Stimulated activated naive B cell treated with anti-CD40 and anti-IgM and Interleukin-4, amounts not matched to agents 10 μg/mL and 1 μg/mL and 100 μg/mL, for 72 hours (primary cell): ENCODE measurements around the gene ANKRD53.
"Not testable (repeated sequence)": the region's sequence is repeated elsewhere in the genome, so short reads cannot be mapped to it uniquely, and the experiment has no call there.

Source experiments
- ATAC-seq, 2 donors: fragments of 150-1000 bp; cut with Tn5 transposase; replicated peaks; 2 replicates each; pipeline ENCODE4 v1.10.0; 2021; ENCODE audit warnings: moderate library complexity in 1 of 2
- DNase-seq: peaks from one replicate; pipeline ENCODE4 v3.0.0; 2021
- H3K27ac Mint-ChIP-seq: one replicate; pipeline ENCODE4 v1.8.0; 2022; ENCODE audit warnings: mild to moderate bottlenecking, mixed read lengths
- H3K27me3 Mint-ChIP-seq, 2 donors: one replicate each; pipeline ENCODE4 v1.8.0; 2022; ENCODE audit warnings: mixed read lengths in 2 of 2
- H3K36me3 Mint-ChIP-seq, 2 donors: one replicate each; pipeline ENCODE4 v1.8.0; 2022; ENCODE audit warnings: mixed read lengths in 2 of 2, mild to moderate bottlenecking in 1 of 2
- H3K4me1 Mint-ChIP-seq, 2 donors: one replicate each; pipeline ENCODE4 v1.8.0; 2022; ENCODE audit warnings: mixed read lengths in 2 of 2, mild to moderate bottlenecking in 1 of 2
- H3K4me3 Mint-ChIP-seq, 2 donors: one replicate each; pipeline ENCODE4 v1.8.0; 2022; ENCODE audit warnings: mild to moderate bottlenecking in 2 of 2, mixed read lengths in 2 of 2, moderate library complexity in 1 of 2
- H3K9me3 Mint-ChIP-seq, 2 donors: one replicate each; pipeline ENCODE4 v1.8.0; 2022; ENCODE audit warnings: mixed read lengths in 2 of 2, mild to moderate bottlenecking in 1 of 2

ANKRD53 gene

GRCh38 chr2:70985956-70986355, 7.5 kb downstream of the ANKRD53 start:
- DNase-seq = no peak
- no peak for ATAC-seq
- Mint-ChIP-seq H3K4me1 (peaks cover 19 to 32% of the 10 kb centered on the region in 2 donors), H3K4me3 (no peak overlapping the region), H3K27ac (peak overlapping the region; percentile 3), H3K9me3 (no peaks in the 10 kb centered on the region), H3K27me3 (no peaks in the 10 kb centered on the region), H3K36me3 (peaks cover 32 to 52% of the 10 kb centered on the region in 2 donors)

DNA sequence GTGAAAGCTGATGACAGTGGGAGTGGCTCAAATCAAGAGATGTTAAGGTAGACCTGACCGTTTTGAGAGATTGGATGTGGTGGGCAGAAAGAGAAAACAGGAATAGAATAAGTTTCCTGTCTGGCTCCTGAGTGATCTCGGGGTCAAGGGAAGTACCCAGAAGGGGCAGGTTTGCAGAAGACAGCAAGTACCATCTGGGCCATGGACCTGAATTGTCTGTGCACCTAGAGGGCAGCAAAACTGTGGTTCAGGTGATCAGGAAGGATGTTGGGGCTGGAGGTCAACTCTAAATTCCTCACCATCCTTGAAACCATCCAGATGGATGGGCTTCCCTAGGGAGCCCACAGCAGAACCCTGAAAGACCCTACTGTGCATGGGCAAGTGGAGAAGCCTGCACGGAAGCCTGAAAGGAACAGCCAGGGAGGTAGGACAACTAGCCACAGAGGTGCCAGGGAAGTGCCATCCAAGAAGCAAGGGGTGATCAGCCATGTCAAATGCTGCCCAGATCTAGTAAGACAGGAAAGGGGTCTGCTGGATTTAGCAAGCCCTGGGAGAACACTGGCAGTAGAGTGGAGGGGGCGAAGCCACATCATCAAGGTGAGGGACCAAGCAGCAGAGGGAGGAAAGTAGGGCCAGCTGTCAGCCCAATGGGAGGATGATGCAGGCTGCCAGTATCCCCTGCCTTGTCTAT, 8.2 kb downstream of the ANKRD53 start:
- H3K27ac Mint-ChIP-seq = no peak overlapping the region
- peaks cover 37 to 54% of the 10 kb centered on the region in 2 donors for H3K36me3 Mint-ChIP-seq
- H3K4me1 Mint-ChIP-seq = peaks cover 24 to 38% of the 10 kb centered on the region in 2 donors
- no peaks in the 10 kb centered on the region for H3K27me3 Mint-ChIP-seq
- ATAC-seq (no peak), DNase-seq (no peak)
- H3K9me3 Mint-ChIP-seq = no peaks in the 10 kb centered on the region
- no peak overlapping the region for H3K4me3 Mint-ChIP-seq

- H3K27ac Mint-ChIP-seq = no peak overlapping the region
- DNase-seq = no peak
- H3K9me3 Mint-ChIP-seq = no peaks in the 10 kb centered on the region
- peaks cover 25 to 40% of the 10 kb centered on the region in 2 donors for H3K4me1 Mint-ChIP-seq
- H3K27me3 Mint-ChIP-seq = no peaks in the 10 kb centered on the region
- H3K36me3 Mint-ChIP-seq = peaks cover 35 to 58% of the 10 kb centered on the region in 2 donors
- no peak for ATAC-seq
- no peak overlapping the region for H3K4me3 Mint-ChIP-seq
Observed at GRCh38 chr2:70987386-70987785, 9.0 kb downstream of the ANKRD53 start.

DNA sequence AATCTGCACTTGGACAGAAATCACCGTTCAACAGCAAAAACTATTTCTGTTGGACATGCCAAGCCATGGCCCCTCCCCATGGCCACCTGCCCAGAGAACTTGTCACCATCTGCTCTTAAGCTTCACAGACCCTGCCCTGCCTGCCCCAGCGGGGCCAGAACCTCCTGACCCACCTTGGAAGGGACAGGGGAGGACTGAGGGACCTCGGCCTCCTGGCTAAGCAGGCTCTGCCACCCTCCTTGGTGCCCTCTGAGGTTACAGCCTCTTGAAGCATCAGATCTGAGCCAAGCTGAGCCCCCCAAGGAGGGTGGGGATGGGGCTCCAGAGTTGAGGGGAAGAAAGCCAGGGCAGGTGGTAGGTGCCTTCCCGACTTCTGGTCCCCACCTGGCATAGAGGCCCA, 9.7 kb downstream of the ANKRD53 start:
- Mint-ChIP-seq H3K4me1 (peaks cover 28 to 46% of the 10 kb centered on the region in 2 donors), H3K27ac (peak overlapping the region; percentile 49), H3K9me3 (no peaks in the 10 kb centered on the region), H3K36me3 (peaks cover 37 to 62% of the 10 kb centered on the region in 2 donors), H3K27me3 (no peaks in the 10 kb centered on the region), H3K4me3 (no peak overlapping the region)
- DNase-seq = no peak
- ATAC-seq = no peak

- ATAC-seq (no peak), DNase-seq (no peak)
- H3K36me3 Mint-ChIP-seq = peaks cover 41 to 62% of the 10 kb centered on the region in 2 donors
- H3K4me3 Mint-ChIP-seq = no peak overlapping the region
- no peaks in the 10 kb centered on the region for H3K9me3 Mint-ChIP-seq
- peak overlapping the region; percentile 49 for H3K27ac Mint-ChIP-seq
- H3K27me3 Mint-ChIP-seq = no peaks in the 10 kb centered on the region
- H3K4me1 Mint-ChIP-seq = peaks cover 37 to 54% of the 10 kb centered on the region in 2 donors
Observed at GRCh38 chr2:70988726-70989648, 10.6 kb downstream of the ANKRD53 start.

DNA sequence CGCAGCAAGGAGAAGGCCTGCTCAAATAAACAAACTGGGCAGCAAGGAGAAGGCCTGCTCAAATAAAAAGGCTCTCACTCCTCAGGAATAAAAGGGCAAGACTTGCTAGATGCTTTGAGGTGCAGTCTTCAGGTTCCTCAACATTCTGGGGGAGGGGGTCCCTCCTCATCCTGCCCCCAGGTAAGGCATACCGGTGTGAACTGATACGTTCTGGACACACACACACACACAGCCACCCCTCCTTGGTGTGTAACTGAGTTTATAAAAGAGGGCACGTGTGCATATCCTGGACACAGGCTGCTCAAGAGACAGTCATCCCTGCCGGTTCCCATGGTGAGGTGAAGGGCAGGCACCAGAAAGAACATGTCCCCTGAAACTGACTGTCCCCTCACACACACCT, 11.8 kb downstream of the ANKRD53 start:
- H3K4me1 Mint-ChIP-seq = peaks cover 30 to 49% of the 10 kb centered on the region in 2 donors
- H3K27me3 Mint-ChIP-seq = no peaks in the 10 kb centered on the region
- no peak overlapping the region for H3K27ac Mint-ChIP-seq
- ATAC-seq = no peak
- H3K36me3 Mint-ChIP-seq = peaks cover 43 to 55% of the 10 kb centered on the region in 2 donors
- no peak overlapping the region for H3K4me3 Mint-ChIP-seq
- no peak for DNase-seq
- no peaks in the 10 kb centered on the region for H3K9me3 Mint-ChIP-seq

- Mint-ChIP-seq H3K4me1 (peaks cover 29 to 49% of the 10 kb centered on the region in 2 donors), H3K27ac (no peak overlapping the region), H3K36me3 (peaks cover 36 to 46% of the 10 kb centered on the region in 2 donors)
Observed at GRCh38 chr2:70991142-70991541, 12.7 kb downstream of the ANKRD53 start.

DNA sequence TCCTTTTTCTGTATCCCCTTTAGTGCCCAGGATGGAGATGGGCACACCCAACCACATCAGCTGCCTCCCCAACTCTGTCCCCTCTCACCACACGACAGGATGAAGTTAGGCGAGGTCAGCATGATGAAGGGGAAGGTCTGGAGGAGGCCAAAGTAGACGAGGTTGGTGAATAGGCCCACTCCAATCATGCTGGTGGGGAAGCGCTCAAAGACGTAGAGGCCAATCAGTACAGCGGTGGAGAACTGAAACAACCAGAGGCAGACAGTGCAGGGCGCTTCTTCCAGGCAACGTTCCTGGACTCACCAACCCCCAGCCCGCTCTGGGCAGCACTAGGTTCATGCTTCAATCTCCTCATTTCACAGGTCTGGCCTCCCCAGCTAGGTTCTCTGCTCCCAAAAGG, 13.3 kb downstream of the ANKRD53 start:
- H3K4me1 Mint-ChIP-seq = peaks cover 26 to 47% of the 10 kb centered on the region in 2 donors
- peak overlapping the region; percentile 52 for H3K27ac Mint-ChIP-seq
- H3K36me3 Mint-ChIP-seq = peaks cover 30 to 40% of the 10 kb centered on the region in 2 donors
- H3K9me3 Mint-ChIP-seq = no peaks in the 10 kb centered on the region
- H3K4me3 Mint-ChIP-seq = no peak overlapping the region
- ATAC-seq = no peak
- H3K27me3 Mint-ChIP-seq = no peaks in the 10 kb centered on the region
- no peak for DNase-seq

More at GRCh38 chr2:70991142-70991541, 12.7 kb downstream of the ANKRD53 start:
- ATAC-seq (no peak), DNase-seq (no peak)
- Mint-ChIP-seq H3K9me3 (no peaks in the 10 kb centered on the region), H3K27me3 (no peaks in the 10 kb centered on the region), H3K4me3 (no peak overlapping the region)

- H3K9me3 Mint-ChIP-seq = no peaks in the 10 kb centered on the region
- DNase-seq = no peak
- peak overlapping the region; percentile 93 to 95 for H3K4me3 Mint-ChIP-seq
- H3K27ac Mint-ChIP-seq = peak overlapping the region; percentile 93
- H3K4me1 Mint-ChIP-seq = peaks cover 26 to 47% of the 10 kb centered on the region in 2 donors
- peaks cover 21 to 29% of the 10 kb centered on the region in 2 donors for H3K36me3 Mint-ChIP-seq
- no peak for ATAC-seq
- H3K27me3 Mint-ChIP-seq = no peaks in the 10 kb centered on the region
Observed at GRCh38 chr2:70992945-70993853, 14.8 kb downstream of the ANKRD53 start.

DNA sequence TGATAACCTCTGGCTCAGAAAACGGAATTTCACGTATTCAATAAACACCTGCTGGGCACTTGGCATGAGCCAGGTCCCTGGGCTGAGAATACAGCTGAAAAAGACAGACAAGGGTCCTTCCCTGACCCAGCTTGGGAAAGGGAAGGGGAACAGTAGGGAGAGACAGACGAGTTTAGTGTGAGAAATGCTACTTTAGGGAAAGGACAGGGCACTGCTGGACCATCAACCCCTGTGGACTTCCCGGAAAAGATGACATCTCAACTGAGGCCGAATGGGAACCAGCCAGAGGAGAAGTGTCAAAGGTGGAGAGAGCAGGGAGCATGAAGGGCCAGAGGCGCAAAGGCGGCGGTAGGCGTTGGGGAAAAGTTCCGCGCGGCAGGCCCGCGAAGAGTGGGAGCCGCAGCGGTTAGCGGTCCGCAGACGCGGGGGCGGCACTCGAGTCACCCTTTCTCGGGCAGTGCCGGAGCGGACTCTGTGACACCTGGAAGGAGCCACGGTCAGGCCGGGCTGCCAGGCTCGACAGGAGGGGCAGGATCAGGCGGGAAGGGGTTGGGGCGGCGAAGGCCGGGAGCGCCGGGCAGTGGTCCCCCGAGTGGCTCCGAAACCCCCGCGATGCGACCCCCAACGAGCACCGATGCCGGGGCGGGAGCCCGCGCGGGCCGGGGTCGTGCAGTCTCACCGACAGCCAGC, 15.7 kb downstream of the ANKRD53 start:
- peak; percentile 43 for DNase-seq

DNA sequence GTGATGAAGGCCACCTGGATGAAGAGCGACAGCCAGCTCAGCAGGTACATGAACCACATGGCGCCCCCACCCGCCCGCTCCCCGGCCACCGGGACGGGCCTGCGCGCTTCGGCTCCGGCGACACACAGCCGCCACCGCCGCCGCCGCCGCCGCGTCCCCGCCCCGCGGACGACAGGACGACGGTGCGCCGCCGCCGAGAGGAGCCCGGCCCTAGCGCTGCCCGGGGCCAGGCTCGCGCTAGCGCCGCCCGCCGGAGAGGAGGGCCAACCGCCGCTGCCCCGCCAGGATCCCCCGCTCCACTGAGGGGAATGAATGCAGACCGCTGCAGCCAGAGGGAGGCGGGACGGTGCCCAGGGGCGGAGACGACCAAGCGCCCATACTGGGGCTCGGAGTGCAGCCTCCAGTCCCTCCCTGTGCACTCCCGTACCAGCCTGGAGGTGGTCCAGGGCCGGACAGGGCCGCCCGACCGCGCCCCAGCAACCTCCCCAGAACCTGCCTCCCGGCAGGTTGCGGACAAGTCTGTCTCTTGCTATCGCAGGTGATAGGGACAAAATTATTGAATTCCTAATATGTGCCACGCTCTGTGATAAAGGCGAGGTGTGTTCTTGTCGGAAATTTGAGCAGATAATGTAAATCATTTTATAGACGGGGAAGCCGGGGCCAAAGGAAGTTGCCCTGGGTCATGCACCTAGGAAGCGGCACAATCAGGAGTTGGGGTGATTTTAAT, 16.4 kb downstream of the ANKRD53 start, which contains the start of gene TEX261:
TEX261 (minus strand) TSS at position 175 of the 727 bp plus-strand sequence; CDS start at position 59, 116 bp downstream.
- Mint-ChIP-seq H3K4me1 (peaks cover 26 to 53% of the 10 kb centered on the region in 2 donors), H3K27me3 (no peaks in the 10 kb centered on the region), H3K36me3 (peaks cover 15 to 20% of the 10 kb centered on the region in 2 donors), H3K27ac (peak within 1 kb of the TSS; percentile 93), H3K9me3 (no peaks in the 10 kb centered on the region), H3K4me3 (peak within 1 kb of the TSS; percentile 93 to 95)
- DNase-seq (peak; percentile 93), ATAC-seq (peak; percentile 96 to 97)

More for the DNA sequence above, 15.7 kb downstream of the ANKRD53 start:
- Mint-ChIP-seq H3K9me3 (no peaks in the 10 kb centered on the region), H3K27me3 (no peaks in the 10 kb centered on the region), H3K4me3 (peak overlapping the region; percentile 93 to 95), H3K36me3 (peaks cover 15 to 20% of the 10 kb centered on the region in 2 donors), H3K4me1 (peaks cover 25 to 47% of the 10 kb centered on the region in 2 donors), H3K27ac (peak overlapping the region; percentile 93)
- peak; percentile 45 for ATAC-seq

GRCh38 chr2:70995426-70995729, 16.9 kb downstream of the ANKRD53 start:
- no peaks in the 10 kb centered on the region for H3K9me3 Mint-ChIP-seq
- peaks cover 15 to 20% of the 10 kb centered on the region in 2 donors for H3K36me3 Mint-ChIP-seq
- DNase-seq = peak; percentile 18
- ATAC-seq = peak; percentile 41 to 42
- H3K4me1 Mint-ChIP-seq = peaks cover 26 to 51% of the 10 kb centered on the region in 2 donors
- peak overlapping the region; percentile 93 to 95 for H3K4me3 Mint-ChIP-seq
- peak overlapping the region; percentile 77 for H3K27ac Mint-ChIP-seq
- H3K27me3 Mint-ChIP-seq = no peaks in the 10 kb centered on the region

GRCh38 chr2:70998885-70999284, 20.5 kb downstream of the ANKRD53 start:
- not testable (repeated sequence) for H3K27me3 Mint-ChIP-seq, ATAC-seq, H3K27ac Mint-ChIP-seq, DNase-seq, H3K4me3 Mint-ChIP-seq, H3K9me3 Mint-ChIP-seq, H3K36me3 Mint-ChIP-seq
- peaks cover 15 to 36% of the 10 kb centered on the region in 2 donors for H3K4me1 Mint-ChIP-seq
